Stimulated activated CD8-positive, alpha-beta memory T cell treated with anti-CD3 and anti-CD28 coated beads, Interleukin-2, amount 100 ng/mL, for 1 hour (primary cell): ENCODE results near the gene PPP1R13B.

Experiments
- DNase-seq, 2 donors: peaks; one replicate each; pipeline ENCODE4 v3.0.0-alpha.2; 2020; ENCODE audit warnings: low read depth in 2 of 2

Gene PPP1R13B

DNA sequence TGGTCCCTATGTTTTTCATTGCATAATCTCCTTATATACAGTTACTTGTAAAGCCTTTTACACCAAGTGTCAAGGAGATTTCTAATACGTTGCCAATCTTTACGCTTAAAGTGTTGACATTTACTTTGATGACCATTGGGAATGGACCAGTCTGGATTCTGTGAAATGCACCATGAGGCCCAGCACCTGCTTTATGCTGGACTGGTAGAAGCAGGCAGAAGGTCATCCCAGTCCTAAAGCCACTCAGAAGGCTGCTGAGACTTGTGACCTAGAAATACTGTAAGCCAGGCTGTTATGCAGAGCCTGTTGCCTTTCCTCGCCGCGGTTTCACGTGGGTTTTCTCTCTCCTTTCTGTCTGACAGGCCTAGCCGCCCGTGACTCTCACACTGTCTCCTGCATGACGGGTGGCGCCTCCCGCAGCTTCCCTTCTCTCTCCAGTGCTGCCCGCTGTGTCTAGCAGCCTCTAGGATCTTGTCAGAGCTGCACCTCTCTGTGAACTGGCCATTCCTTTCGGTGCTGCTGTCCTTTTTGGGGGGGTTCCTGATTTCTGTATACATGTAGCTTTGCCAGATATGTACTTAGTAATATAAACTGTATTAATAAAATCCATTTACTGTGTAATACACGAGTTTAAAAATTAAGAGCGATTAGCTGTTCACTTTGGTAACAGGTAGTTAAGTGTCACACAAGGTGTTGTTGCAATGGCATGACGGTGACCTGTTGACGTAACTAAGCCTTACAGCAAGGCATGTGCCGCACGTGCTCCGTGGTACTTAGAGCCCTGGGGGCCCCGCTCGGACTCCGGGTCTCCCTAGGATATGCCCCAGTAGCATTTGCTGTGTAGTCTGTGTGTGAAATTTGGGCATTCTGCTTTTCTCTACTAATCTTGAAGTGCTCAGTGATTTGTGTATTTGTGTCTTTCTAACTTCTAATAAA, 161.8 kb downstream of the PPP1R13B start:
- no peak for DNase-seq

DNA sequence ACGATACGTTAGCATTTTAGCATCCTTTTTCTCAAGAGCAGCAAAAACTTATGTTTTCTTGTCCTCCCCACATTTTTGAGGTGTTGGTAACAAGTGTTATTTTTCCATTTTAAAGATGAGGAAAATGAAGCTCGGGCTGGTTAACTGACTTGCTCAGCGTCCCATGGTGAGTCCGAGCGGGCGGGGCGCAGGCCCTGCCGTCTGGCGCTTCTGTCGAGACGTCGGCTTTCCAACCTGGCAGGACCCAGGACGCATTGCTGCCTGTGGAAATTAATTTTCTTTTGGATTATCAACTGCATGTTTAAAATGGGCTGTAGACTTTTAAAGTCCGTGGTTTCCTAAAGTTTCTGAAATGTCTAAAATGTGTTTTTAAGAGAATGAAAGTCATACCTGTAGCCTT, 162.5 kb downstream of the PPP1R13B start:
- DNase-seq = no peak

DNA sequence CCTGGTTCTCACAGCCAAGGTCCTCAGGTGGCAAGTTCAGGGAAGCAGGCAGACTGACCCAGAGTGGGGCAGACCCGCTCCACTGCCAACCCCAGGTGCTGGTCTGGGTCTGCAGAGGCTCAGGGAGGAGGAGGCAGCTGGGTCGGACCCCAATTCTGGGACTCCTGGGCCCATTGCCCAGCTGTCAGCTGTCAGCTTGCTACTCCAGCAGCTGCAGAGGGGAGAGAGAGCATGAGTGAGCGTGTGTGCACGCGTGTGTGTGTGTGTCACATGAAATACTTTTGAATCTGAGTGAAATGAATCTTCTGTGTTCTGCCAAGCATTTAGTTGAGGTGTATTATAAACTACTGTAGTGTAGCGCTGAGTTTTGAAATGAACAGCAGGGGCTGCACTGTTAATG, 162.9 kb downstream of the PPP1R13B start:
- DNase-seq = no peak
